ENCODE measurements around the gene REEP5.
A peak's percentile ranks its signal among the peaks of the same experiment; 100 is the strongest.
"Not testable (repeated sequence)": the region's sequence is repeated elsewhere in the genome, so short reads cannot be mapped to it uniquely, and the experiment has no call there.

Gene REEP5

DNA sequence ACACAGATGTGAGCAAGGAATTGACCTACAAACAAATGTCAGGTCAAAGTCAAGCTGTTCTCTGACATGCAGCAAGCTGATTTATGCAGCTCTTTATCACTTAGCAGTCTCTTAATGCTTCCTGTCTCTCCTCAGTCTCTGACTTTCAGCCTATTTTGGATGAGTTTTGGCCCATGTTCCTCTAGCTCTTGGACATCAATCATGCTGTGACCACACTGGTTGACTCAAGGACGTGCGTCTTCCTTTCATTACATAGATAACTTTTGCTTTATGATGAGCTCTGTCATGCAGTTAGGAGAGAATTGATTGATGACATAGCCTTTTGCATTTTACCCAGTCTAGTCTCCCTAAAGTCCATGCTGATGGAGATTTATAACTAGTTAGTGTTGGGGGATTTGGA, 9.4 kb upstream of the REEP5 start:
- DNase-seq, result no peak

DNA sequence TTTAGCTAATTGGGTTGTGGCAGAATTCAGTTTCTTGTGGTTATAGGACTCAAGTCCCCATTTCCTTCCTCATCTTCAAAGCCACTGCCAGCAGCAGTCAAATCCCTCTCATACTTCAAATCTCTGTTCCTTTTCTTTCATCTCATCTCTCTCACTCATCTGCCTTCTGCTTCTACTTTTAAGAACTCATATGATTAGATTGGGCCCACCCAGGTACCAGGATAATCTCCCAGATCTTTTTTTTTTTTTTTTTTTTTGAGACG, 8.0 kb upstream of the REEP5 start:
- no peak for DNase-seq

DNA sequence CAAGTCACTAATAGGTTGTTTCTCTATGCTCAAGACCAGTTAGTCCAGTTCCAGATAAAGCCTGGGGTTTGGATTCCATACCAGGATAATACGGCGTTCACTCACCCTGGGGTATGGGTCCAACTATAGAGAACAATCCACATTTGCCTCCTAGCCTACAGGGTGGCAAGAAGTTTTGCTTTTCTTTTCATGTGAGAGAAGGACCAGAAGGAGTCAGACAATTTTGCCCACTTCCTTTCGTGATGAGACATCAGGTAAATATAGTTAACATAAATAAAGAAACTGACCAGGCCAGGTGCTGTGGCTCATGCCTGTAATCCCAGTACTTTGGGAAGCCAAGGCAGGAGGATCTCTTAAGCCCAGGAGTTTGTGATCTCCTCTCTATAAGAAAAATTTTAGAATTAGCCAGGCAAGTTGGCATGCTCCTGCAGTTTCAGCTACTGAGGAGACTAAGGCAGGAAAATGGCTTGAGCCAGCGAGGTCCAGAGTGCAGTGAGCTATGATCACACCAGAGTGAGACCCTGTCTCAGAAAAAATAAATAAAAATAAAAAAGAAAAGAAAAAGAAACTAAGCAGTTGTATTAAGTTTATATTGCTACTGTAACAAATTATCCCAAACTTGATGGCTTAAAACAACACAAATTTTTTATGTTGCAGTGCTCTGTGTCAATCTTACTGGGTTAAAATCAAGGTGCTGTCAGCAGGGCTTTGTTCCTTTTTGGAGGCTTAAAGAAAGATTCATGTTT, 7.5 kb upstream of the REEP5 start:
- no peak for DNase-seq

- DNase-seq, result no peak
Observed at GRCh38 chr5:112923988-112924387, 2.0 kb upstream of the REEP5 start.

GRCh38 chr5:112923148-112923917, 1.3 kb upstream of the REEP5 start:
- DNase-seq, result peak; percentile 2

DNA sequence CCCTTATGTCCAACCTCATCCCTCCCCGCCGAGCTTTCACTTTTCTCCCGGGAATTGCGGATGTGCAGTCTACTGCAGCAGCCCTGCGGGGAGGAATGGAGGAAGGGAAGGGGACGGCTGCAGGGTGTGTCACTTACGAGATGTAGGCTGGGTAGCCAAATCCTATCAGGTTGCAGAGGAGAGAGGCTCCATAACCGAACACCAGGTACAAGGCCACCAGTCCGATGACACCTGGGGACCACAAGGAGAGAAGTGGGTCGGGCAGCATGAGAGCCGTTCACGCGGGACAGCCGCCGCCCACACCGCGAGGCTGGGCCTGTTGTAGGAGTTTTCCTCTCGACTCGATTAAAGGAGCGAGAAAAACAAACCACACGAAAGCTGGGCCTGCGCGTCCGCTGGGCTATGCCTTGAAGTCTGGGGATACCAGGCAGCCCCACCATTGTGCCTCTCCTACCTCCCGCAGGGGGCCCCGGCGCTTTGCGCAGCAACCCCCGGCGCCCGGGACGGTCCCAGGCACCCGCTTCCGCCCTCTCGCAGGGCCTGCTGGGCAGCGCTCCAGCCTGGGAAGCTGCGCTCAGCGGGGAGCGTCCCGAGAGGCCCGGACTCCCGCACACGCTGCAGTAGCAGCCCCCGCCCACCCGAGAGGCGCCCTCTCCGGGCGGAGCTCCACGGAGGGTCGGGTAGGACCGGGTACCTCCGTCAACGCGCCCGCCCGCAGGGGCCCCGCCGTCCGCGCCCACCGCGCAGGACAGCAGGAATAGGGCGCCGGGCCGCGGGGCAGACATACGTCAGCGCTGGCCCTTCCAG, 798 bp downstream of the REEP5 start:
- DNase-seq, result peak; percentile 75

DNA sequence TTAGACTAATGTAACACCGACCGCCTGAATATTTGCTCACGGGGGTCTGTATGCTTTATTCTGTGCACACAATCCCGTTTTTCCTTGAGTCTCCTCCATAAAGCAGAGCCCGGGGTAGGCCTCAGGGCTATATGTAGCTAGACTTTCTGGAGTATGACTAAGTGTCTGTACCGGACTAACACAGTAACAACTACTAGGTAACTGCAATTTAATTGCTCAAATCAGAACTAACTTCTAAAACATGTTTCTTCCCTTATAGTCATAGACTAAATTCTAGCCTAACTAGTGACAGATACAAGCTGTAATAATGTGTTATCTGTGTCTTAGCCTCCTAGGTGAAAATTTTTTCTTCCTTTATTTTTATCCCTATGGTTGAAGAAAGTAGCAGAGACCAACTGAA, 2.1 kb downstream of the REEP5 start:
- DNase-seq, result no peak

DNA sequence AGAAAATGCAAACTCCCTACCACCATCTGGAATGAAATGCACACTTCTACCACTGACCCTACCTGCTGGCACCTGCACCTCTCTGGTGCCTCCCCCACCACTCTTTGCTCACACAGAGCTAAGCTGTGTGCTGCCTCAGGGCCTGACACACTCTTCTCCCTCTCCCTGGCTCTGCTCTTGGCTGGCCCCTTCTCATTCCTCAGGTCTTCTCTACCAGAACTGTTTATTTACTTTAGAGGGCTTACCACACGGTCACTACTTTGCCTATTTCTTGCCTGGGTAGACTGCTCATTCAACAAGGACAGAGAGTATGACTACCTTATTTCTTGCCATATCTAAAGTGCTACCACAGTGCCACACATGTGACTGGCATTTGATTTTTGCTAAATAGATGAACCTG, 3.3 kb downstream of the REEP5 start:
- no peak for DNase-seq

DNA sequence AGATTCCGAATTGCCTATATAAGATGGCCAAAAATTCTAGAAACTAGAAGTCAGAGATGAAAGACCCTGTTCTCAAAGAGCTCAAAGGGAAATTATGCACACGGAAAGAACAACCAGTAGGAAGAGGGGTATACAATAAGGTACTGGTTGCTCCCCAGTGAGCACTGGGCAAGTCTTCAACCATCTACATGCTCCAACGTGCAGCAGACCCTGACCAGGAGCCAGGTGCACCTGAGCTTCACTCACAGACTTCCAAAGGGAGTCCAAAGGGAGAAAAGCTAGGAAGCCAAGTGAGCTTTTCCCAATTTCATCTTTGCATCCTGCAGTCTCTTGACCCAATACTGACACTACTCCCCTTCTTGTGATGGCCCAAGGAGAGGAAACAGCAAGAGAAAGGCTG, 3.9 kb downstream of the REEP5 start:
- DNase-seq, result no peak

- no peak for DNase-seq
Observed at GRCh38 chr5:112917453-112917995, 4.5 kb downstream of the REEP5 start.

- peak; percentile 4 for DNase-seq
Observed at GRCh38 chr5:112915831-112916230, 6.2 kb downstream of the REEP5 start.

- DNase-seq, result no peak
Observed at GRCh38 chr5:112914584-112914983, 7.4 kb downstream of the REEP5 start.

DNA sequence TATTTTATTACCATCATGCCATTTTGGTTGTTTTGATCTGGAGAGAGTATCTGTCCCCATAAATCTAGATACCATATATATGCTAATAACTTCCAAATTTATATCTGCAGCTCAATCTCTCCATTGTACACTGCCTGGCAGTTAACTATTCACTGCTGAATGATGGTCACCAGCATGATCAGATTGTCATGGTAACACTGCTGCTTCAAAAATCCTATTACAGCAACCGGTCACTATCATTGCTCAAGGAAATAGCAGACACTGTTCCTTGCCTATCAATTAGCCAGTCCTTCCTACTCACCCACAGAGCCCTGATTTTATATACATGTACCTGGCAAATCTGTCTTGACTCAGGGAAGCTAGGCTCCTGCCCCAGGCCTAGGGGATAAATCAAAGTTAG, 11.5 kb downstream of the REEP5 start:
- DNase-seq, result no peak

- no peak for DNase-seq
Observed at GRCh38 chr5:112908854-112909253, 13.2 kb downstream of the REEP5 start.

- DNase-seq, result no peak
Observed at GRCh38 chr5:112907166-112907631, 14.8 kb downstream of the REEP5 start.

GRCh38 chr5:112906637-112907036, 15.4 kb downstream of the REEP5 start:
- DNase-seq, result no peak

DNA sequence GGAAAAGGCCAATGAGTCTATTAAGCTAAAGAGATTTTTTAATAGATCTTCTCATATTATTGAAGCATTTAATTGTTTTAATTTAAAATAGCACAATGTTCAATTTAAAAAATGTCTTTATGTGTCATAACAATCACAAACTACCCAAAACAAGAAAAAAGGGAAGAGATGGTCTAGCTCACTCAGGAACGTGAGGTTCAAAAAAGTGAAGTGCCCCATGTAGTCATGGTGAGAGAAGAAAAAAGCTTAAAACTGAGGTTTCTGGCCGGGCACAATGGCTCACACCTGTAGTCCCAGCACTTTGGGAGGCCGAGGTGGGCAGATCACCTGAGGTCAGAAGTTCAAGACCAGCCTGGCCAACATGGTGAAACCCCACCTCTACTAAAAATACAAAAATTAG, 17.0 kb downstream of the REEP5 start:
- not testable (repeated sequence) for DNase-seq

DNA sequence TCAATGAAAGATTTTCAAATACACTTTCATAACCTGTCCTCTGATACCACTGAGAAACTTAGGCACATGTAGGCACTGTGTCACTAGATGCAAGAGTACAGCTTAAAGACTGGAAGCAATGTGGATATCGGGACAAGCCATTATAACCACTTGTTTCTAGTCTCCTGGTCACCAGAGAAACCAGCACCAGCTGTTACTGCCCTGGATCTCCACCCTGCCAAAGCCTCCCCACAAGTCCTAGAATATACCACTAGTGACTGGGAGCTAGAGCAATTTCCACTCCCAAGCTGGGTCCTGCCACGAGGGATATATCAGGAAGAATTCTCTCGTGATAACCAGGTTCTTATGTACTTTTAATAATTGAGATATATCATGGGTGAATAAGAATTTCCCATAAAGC, 19.5 kb downstream of the REEP5 start:
- DNase-seq, result no peak

DNA sequence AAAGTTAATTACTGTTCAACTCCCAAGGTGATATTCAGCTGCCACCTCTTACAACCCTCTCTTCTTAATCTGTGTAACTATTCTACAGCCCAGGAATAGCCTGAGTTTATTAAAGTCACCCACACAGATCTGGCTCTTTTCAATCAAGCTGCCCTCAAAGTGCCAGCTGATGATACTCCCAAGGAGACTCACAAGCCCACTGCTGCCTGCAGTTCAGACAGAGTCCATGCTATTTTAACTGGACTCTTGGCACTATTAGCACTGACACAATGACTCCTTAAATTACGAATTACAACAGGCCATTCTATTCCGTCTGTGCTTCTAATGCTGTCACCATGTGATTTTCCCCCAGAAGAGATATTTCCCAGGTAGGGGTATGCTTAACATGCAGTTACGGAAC, 26.3 kb downstream of the REEP5 start:
- no peak for DNase-seq

DNA sequence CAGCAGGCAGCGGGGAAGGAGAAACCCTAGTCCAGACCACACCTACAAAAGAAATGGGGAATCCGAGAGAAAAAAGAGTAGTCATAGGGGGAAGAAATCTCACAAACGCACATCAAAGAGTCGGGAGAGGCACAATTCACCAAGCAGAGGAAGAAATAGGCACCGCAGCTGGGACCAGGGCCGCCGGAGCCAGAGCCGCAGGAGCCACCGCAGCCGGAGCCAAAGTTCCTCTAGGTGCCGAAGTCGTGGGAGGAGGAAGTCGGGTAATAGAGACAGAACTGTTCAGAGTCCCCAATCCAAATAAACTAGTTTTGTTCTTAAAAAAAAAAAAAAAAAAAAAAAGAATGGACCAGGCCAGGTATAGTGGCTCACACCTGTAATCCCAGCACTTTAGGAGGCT, 29.3 kb downstream of the REEP5 start:
- DNase-seq, result no peak

DNA sequence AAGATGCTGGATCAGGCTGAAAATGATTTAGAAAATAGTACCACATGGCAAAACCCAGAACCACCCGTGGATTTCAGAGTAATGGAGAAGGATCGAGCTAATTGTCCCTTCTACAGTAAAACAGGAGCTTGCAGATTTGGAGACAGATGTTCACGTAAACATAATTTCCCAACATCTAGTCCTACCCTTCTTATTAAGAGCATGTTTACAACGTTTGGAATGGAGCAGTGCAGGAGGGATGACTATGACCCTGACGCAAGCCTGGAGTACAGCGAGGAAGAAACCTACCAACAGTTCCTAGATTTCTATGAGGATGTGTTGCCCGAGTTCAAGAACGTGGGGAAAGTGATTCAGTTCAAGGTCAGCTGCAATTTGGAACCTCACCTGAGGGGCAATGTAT, 30.0 kb downstream of the REEP5 start:
- DNase-seq, result not testable (repeated sequence)

GRCh38 chr5:112886975-112887374, 35.1 kb downstream of the REEP5 start:
- no peak for DNase-seq

DNA sequence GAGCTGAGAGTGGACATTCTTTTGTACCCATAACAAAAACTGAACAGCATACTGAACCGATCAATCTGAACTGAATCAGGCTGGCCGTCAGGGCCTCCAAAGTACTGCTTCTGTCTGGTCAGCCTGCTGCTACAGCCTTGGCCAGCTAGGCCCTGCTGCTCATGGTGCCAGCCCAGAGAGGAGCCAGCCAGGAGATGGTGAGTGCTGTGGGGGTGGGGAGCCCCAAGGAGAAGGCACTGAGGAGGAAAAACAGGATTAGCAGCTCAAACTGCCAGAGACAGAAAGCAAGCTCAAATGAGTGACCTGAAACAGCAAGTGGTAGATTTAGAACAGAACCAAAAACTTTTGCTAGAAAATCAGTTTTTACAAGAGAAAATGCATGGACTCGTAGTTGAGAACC, 37.0 kb downstream of the REEP5 start:
- peak; percentile 56 for DNase-seq

GRCh38 chr5:112883192-112883591, 38.8 kb downstream of the REEP5 start:
- no peak for DNase-seq

Data from midbrain (tissue), 1 donor.